ENCODE results near the gene RNF26. TPM values are rescaled to one million over a fixed set of nuclear protein-coding genes. Genes with fewer than 3 reads are reported as not detected.

RNF26 gene
- total and polyA plus RNA-seq, 5 donors = 9.7 to 19.6 (median 14.3) TPM

- Histone ChIP-seq H3K4me1 (ENCODE audit: control insufficient read depth, insufficient read depth, low read length) (peaks cover 13% of the 10 kb centered on the region), H3K27ac (ENCODE audit: low read length) (peak overlapping the region; percentile 96), H3K4me3 (ENCODE audit: low read length) (no peak overlapping the region), H3K9me3 (ENCODE audit: control insufficient read depth, low read length) (no peaks in the 10 kb centered on the region), H3K27me3 (ENCODE audit: control insufficient read depth, insufficient read depth) (no peaks in the 10 kb centered on the region)
- intact Hi-C loops (cut with DNase I) = no loop called here
- WGBS = 36% methylated on average over 11 of the region's 11 CpGs
- DNase-seq (peak; percentile 35 to 70 (median 65)), ATAC-seq (peak in 1 of 2 donors; percentile 15)
Measured at GRCh38 chr11:119374632-119375336, 40.5 kb downstream of the RNF26 start.

DNA sequence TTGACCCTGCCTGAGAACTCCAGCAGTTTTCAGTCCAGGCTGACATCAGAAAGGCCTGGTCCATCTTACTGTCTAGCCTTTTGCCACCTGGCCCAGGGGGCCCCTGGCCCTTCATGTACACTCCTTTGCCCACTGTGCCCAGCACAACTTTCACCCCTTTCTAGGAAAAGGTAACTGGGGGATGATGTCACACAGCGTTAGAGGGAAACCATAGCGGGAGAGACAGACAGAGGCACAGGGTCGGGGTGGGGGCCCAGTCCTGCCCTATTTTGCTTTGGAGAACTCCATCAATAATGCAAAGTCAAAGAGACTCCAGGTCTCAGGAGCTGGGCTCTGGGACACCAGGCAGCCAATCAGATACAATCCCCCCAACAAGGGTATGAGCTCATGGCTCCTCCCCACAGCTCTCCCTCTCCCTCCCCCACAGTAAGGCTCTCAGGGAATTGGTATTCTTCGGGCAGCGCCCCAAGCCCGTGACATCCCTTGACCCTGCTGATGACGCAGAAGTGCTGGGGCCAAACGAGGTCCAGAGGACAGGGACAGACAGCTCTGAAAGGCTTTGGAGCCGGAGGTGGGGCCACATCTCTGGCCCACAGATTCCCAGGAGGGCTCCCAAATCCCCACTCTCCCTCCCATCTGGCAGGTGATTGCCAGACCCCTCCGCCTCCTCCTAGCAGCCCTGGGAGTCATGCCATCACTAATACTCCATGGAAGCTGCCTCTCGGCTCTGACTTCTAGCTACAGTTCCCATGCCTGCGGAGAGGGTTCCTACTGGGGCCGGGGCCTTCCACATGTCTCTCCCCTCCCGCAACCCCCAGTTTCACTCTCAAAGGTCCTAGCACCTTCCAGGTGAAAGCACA lies 41.2 kb downstream of the RNF26 start:
- intact Hi-C loops (cut with DNase I) = no loop called here
- H3K4me1 ChIP-seq (ENCODE audit: control insufficient read depth, insufficient read depth, low read length) = peaks cover 13% of the 10 kb centered on the region
- no peak overlapping the region for H3K4me3 ChIP-seq (ENCODE audit: low read length)
- no peaks in the 10 kb centered on the region for H3K27me3 ChIP-seq (ENCODE audit: control insufficient read depth, insufficient read depth)
- 39% methylated on average over 14 of the region's 14 CpGs for WGBS
- H3K9me3 ChIP-seq (ENCODE audit: control insufficient read depth, low read length) = no peaks in the 10 kb centered on the region
- peak overlapping the region; percentile 96 for H3K27ac ChIP-seq (ENCODE audit: low read length)
- ATAC-seq = peak; percentile 64 to 72
- peak; percentile 84 to 91 (median 90) for DNase-seq

DNA sequence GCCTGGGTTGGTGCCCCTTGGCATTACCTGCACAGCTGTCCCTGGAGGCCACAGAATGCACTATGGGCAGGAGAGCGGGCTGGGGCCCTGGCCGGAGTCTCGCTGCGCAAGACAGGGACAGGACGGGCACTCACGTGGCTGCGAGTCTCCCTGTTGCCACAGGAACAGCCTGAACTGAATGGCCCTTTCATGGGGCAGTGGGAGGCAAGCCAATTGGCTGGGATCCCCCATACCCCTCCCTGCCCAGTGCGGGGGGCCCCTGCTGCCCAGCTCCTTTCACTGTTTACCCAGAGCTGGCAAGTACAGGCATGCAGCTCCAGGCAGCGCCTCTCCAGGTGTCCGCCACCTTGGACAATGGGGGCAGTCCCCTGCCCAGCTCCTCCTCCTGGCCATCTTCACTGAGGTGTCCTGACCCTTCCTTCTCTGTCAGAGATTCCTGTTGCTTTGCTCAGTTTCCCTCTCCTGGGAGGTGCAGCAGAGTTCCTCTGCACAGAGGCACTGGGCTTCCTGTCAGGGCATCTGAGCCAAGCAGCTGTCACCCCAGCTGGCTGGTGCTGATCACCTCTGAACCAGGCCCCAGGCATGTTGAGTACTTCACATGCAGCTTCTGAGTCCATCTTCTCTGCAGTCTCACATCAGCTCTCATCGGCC lies 42.0 kb downstream of the RNF26 start:
- intact Hi-C loops (cut with DNase I) = no loop called here
- peak overlapping the region; percentile 88 for H3K27ac ChIP-seq (ENCODE audit: low read length)
- peaks cover 9% of the 10 kb centered on the region for H3K4me1 ChIP-seq (ENCODE audit: control insufficient read depth, insufficient read depth, low read length)
- peak; percentile 20 to 28 for ATAC-seq
- H3K4me3 ChIP-seq (ENCODE audit: low read length) = no peak overlapping the region
- no peaks in the 10 kb centered on the region for H3K27me3 ChIP-seq (ENCODE audit: control insufficient read depth, insufficient read depth)
- no peaks in the 10 kb centered on the region for H3K9me3 ChIP-seq (ENCODE audit: control insufficient read depth, low read length)
- peak; percentile 54 to 80 (median 78) for DNase-seq
- WGBS = 50% methylated on average over 11 of the region's 11 CpGs

GRCh38 chr11:119377112-119377901 lies 43.0 kb downstream of the RNF26 start:
- Histone ChIP-seq H3K27ac (ENCODE audit: low read length) (peak overlapping the region; percentile 82), H3K9me3 (ENCODE audit: control insufficient read depth, low read length) (no peaks in the 10 kb centered on the region), H3K27me3 (ENCODE audit: control insufficient read depth, insufficient read depth) (no peaks in the 10 kb centered on the region), H3K4me3 (ENCODE audit: low read length) (peak overlapping the region; percentile 45), H3K4me1 (ENCODE audit: control insufficient read depth, insufficient read depth, low read length) (peaks cover 9% of the 10 kb centered on the region)
- ATAC-seq = no peak
- WGBS = 43% methylated on average over 12 of the region's 12 CpGs
- intact Hi-C loops (cut with DNase I) = no loop called here
- DNase-seq = peak; percentile 22 to 65 (median 63)

- intact Hi-C loops (cut with DNase I) = no loop called here
- Histone ChIP-seq H3K4me3 (ENCODE audit: low read length) (peak overlapping the region; percentile 45), H3K27me3 (ENCODE audit: control insufficient read depth, insufficient read depth) (no peaks in the 10 kb centered on the region), H3K9me3 (ENCODE audit: control insufficient read depth, low read length) (no peaks in the 10 kb centered on the region), H3K27ac (ENCODE audit: low read length) (peak overlapping the region; percentile 82), H3K4me1 (ENCODE audit: control insufficient read depth, insufficient read depth, low read length) (peaks cover 9% of the 10 kb centered on the region)
- ATAC-seq (no peak), DNase-seq (peak in 1 of 3 donors; percentile 55)
- 69% methylated on average over 6 of the region's 6 CpGs for WGBS
Measured at GRCh38 chr11:119377961-119378667, 43.8 kb downstream of the RNF26 start.

- intact Hi-C loops (cut with DNase I) = no loop called here
- Histone ChIP-seq H3K27me3 (ENCODE audit: control insufficient read depth, insufficient read depth) (no peaks in the 10 kb centered on the region), H3K4me3 (ENCODE audit: low read length) (peak overlapping the region; percentile 45), H3K9me3 (ENCODE audit: control insufficient read depth, low read length) (no peaks in the 10 kb centered on the region), H3K4me1 (ENCODE audit: control insufficient read depth, insufficient read depth, low read length) (peaks cover 6% of the 10 kb centered on the region), H3K27ac (ENCODE audit: low read length) (peak overlapping the region; percentile 82)
- ATAC-seq (no peak), DNase-seq (no peak)
- 44% methylated on average over 10 of the region's 10 CpGs for WGBS
Measured at GRCh38 chr11:119378851-119379465, 44.6 kb downstream of the RNF26 start.

DNA sequence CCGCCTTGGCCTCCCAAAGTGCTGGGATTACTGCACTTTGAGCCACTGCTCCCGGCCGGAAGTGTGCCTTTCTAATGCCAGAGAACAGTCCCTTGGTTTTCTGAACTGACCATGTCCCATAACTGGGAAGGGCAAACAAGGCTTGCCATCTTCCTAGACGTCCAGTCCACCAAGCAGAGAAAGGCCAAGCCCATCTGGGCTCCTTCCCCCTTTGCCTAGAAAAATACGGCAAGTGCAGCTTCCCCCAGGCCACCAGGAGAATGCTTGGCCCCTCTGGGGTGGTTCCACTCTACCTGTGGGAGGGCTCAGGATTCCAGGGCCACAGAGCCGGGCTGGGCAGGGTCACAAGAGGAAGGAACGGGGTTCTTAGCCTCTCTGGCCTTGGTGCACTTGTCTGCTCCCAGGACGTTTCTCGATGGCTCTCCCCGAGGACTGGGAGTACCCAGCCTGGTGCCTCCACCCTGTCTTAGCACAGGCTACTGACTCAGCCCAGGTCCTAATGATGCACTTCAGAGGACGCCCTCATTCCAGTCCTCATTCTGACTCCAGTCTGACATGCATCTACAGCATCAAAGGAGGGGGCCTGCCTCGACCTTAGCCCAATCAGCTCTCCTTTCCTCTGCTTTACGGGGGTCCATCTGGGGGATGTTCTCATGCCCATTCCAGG lies 46.0 kb downstream of the RNF26 start:
- Histone ChIP-seq H3K27ac (ENCODE audit: low read length) (peak overlapping the region; percentile 69), H3K4me1 (ENCODE audit: control insufficient read depth, insufficient read depth, low read length) (peaks cover under 1% of the 10 kb centered on the region), H3K4me3 (ENCODE audit: low read length) (no peak overlapping the region), H3K27me3 (ENCODE audit: control insufficient read depth, insufficient read depth) (no peaks in the 10 kb centered on the region), H3K9me3 (ENCODE audit: control insufficient read depth, low read length) (no peaks in the 10 kb centered on the region)
- WGBS = 70% methylated on average over 13 of the region's 13 CpGs
- intact Hi-C loops (cut with DNase I) = loop anchor here in 2 of 4 donors (10.0 kb wide), 1 partner anchor 95 kb away; no protein-coding TSS in a partner anchor
- DNase-seq (no peak), ATAC-seq (no peak)

DNA sequence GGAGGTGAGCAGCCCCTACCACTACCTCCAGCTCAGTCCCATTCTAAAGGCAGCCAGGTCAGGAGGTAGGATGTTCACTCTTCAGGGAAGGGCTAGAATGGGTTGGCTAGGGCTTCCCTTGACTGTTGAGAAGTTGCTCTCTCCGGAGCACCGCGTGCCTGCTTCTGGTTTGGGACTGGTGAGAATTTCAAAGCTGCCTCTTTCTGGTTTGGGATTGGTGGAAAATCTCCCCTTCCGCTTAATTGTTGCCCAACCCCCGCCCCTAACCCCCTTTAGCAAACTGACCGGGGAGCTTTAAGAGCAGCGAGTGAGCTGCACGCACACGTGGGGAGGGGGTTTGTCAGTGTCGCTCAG lies 46.5 kb downstream of the RNF26 start:
- Histone ChIP-seq H3K4me3 (ENCODE audit: low read length) (peak overlapping the region; percentile 49), H3K9me3 (ENCODE audit: control insufficient read depth, low read length) (no peaks in the 10 kb centered on the region), H3K27me3 (ENCODE audit: control insufficient read depth, insufficient read depth) (no peaks in the 10 kb centered on the region), H3K27ac (ENCODE audit: low read length) (peak overlapping the region; percentile 69), H3K4me1 (ENCODE audit: control insufficient read depth, insufficient read depth, low read length) (no peaks in the 10 kb centered on the region)
- 6% methylated on average over 10 of the region's 10 CpGs for WGBS
- intact Hi-C loops (cut with DNase I) = loop anchor here in 2 of 4 donors (10.0 kb wide), 1 partner anchor 94 kb away; no protein-coding TSS in a partner anchor
- ATAC-seq (peak in 1 of 2 donors; percentile 0), DNase-seq (peak in 1 of 3 donors; percentile 17)

GRCh38 chr11:119381181-119381988 lies 47.1 kb downstream of the RNF26 start, which contains the start of gene USP2:
USP2 (minus strand) TSS chr11:119381690; CDS start chr11:119373480, 8,210 bp downstream.
- H3K27me3 ChIP-seq (ENCODE audit: control insufficient read depth, insufficient read depth) = no peaks in the 10 kb centered on the region
- WGBS = under 1% methylated on average over 54 of the region's 54 CpGs
- intact Hi-C loops (cut with DNase I) = loop anchor here in 2 of 4 donors (10.0 kb wide), 1 partner anchor 93 kb away; no protein-coding TSS in a partner anchor

More at GRCh38 chr11:119381181-119381988, 47.1 kb downstream of the RNF26 start, which contains the start of gene USP2:
- DNase-seq (peak; percentile 97 to 98 (median 98)), ATAC-seq (peak; percentile 96 to 97)
- Histone ChIP-seq H3K4me1 (ENCODE audit: control insufficient read depth, insufficient read depth, low read length) (no peaks in the 10 kb centered on the region), H3K27ac (ENCODE audit: low read length) (peak within 1 kb of the TSS; percentile 69), H3K4me3 (ENCODE audit: low read length) (peak within 1 kb of the TSS; percentile 49), H3K9me3 (ENCODE audit: control insufficient read depth, low read length) (no peaks in the 10 kb centered on the region)

Measured in right cardiac atrium (tissue), 5 donors.